Pancreas (tissue), 10 donors: ENCODE data around the gene SLC20A1. TPM values are rescaled to one million over a fixed set of nuclear protein-coding genes. Genes with fewer than 3 reads are reported as not detected.

Experiments used
- ATAC-seq, 4 donors: fragments of 200-7000 bp; cut with Tn5 transposase; one replicate each; pipeline versions ENCODE4 v1.8.0 to v1.9.1; 2020; ENCODE audit warnings: mild to moderate bottlenecking in 4 of 4, moderate library complexity in 4 of 4
- DNase-seq, 6 donors: peaks; one replicate each; pipeline ENCODE4 v3.0.0-alpha.2; 2020
- FAIRE-seq: peaks from 2 replicates; lab custom pipeline; 2012; peaks lifted over from hg19 to GRCh38; lab: Jason Lieb, UNC
- H3K27ac ChIP-seq, 4 donors: fragments of 200-600 bp; sonication (generic); 1 replicate in 3 of 4; 2 replicates in 1 of 4; pipeline versions ENCODE4 v1.5.0 to v1.8.0; 2020
- H3K27me3 ChIP-seq, 4 donors: fragments of 200-600 bp; one replicate each; pipeline ENCODE4 v1.8.0; 2021
- H3K36me3 ChIP-seq, 3 donors: fragments of 200-600 bp; sonication (generic) in 1 of 3; one replicate each; pipeline versions ENCODE4 v1.5.0 to v1.8.0; 2020 to 2021
- H3K4me1 ChIP-seq, 3 donors: fragments of 200-600 bp; one replicate each; pipeline ENCODE4 v1.8.0; 2021
- H3K4me3 ChIP-seq, 4 donors: fragments of 200-600 bp; sonication (generic) in 2 of 4; one replicate each; pipeline versions ENCODE4 v1.5.0 to v1.8.0; 2020 to 2021
- H3K9me3 ChIP-seq, 4 donors: fragments of 200-600 bp; one replicate each; pipeline ENCODE4 v1.8.0; 2021
- WGBS, 2 donors: extraction: QIAGEN DNeasy Blood & Tissue Kit; methylation state at CpG; one replicate each; pipeline ENCODE4 v1.1.7; 2013; 5-methylcytosine and 5-hydroxymethylcytosine counted together
- intact Hi-C, 3 donors: fragments of 100-400 bp; cut with DNase I; formaldehyde crosslinking; loops; one replicate each; pipeline versions ENCODE4 v1.11.1 to v1.14.2; 2022
- polyA plus RNA-seq, 2 donors: library from polyadenylated mRNA; stranded (reverse); fragments of 200-250 nt; gene quantifications; one replicate each; pipeline ENCODE4 v1.2.3, GENCODE V29; 2013
- total RNA-seq, 6 donors: library from RNA; stranded (reverse); fragmentation: NEBNext Ultra II Directional in 4 of 6; extraction: Animal tissue kit (Norgen Biotek cat#: 25700) in 4 of 6; gene quantifications; one replicate each; pipeline versions ENCODE4 v1.2.1 to v1.2.4, GENCODE V29; 2021 to 2023
- TF ChIP-seq, protein P1 (sequence below), 4 donors: fragments of 200-600 bp; sonication (generic) in 3 of 4; IDR thresholded peaks; one replicate each; pipeline versions ENCODE4 v1.5.0 to v1.8.0; 2021; ENCODE audit warnings: antibody characterized with exemption in 4 of 4
- donor health status: healthy with polysubstance abuse.
- donor health status: DM: no; HTN: no; CAD: no; lungs with moderate emphysema.
- donor health status: DM: no; HTN: no; CAD: no.
- donor health status: control.
- donor health status: control.
- donor health status: Bipolar disorder and iron deficiency.
- donor health status: DM: yes; HTN: yes; CAD: no.
- donor health status: DM: no; HTN: no; CAD: no.
- donor health status: DM: no; HTN: no; CAD: no.
- donor health status: DM: yes; HTN: yes; CAD: no.

Gene SLC20A1
- total and polyA plus RNA-seq, 8 donors, result 10.6 to 25.9 (median 17.2) TPM

DNA sequence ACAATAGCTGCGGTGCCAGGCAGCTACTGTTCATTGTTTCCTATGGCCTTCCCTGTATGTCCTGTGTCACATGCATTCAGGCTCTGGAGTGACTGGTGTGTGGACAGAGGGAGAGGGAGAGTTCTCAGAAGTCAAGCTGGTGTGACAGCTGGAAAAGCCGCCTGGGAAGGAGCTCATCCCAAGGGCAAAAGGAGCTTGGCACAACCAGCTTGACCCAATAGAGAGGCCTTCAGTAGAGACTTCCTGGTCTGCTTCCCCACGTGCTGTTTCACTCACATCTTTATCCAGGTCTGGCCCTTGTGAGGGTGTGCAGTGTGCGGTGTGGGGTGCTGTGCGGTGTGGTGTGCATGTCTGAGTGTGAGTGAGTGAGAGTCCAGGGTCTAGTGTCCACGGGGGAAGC is 64.0 kb downstream of the SLC20A1 start:
- no peak overlapping the region for H3K27ac ChIP-seq
- H3K4me1 ChIP-seq, result no peaks in the 10 kb centered on the region
- H3K36me3 ChIP-seq, result no peaks in the 10 kb centered on the region
- no peak for ATAC-seq
- H3K9me3 ChIP-seq, result no peaks in the 10 kb centered on the region
- FAIRE-seq, result no peak
- WGBS, 2 donors, result 71 to 78% methylated on average over 6 of the region's 6 CpGs
- DNase-seq, result no peak
- intact Hi-C loops, result no loop called here
- H3K27me3 ChIP-seq, result no peaks in the 10 kb centered on the region
- TF ChIP-seq, protein P1, sequence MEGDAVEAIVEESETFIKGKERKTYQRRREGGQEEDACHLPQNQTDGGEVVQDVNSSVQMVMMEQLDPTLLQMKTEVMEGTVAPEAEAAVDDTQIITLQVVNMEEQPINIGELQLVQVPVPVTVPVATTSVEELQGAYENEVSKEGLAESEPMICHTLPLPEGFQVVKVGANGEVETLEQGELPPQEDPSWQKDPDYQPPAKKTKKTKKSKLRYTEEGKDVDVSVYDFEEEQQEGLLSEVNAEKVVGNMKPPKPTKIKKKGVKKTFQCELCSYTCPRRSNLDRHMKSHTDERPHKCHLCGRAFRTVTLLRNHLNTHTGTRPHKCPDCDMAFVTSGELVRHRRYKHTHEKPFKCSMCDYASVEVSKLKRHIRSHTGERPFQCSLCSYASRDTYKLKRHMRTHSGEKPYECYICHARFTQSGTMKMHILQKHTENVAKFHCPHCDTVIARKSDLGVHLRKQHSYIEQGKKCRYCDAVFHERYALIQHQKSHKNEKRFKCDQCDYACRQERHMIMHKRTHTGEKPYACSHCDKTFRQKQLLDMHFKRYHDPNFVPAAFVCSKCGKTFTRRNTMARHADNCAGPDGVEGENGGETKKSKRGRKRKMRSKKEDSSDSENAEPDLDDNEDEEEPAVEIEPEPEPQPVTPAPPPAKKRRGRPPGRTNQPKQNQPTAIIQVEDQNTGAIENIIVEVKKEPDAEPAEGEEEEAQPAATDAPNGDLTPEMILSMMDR (IDR thresholded peaks at IDR 0.05), result no peak
- no peak overlapping the region for H3K4me3 ChIP-seq

- no peak for FAIRE-seq
- 63 to 71% methylated on average over 9 of the region's 9 CpGs for WGBS, 2 donors
- no peaks in the 10 kb centered on the region for H3K36me3 ChIP-seq
- no peaks in the 10 kb centered on the region for H3K27me3 ChIP-seq
- intact Hi-C loops, result no loop called here
- no peaks in the 10 kb centered on the region for H3K4me1 ChIP-seq
- TF ChIP-seq, protein P1 (IDR thresholded peaks at IDR 0.05), result no peak
- DNase-seq, result no peak
- ATAC-seq, result no peak
- H3K4me3 ChIP-seq, result no peak overlapping the region
- H3K27ac ChIP-seq, result no peak overlapping the region
- H3K9me3 ChIP-seq, result no peaks in the 10 kb centered on the region
Measured at GRCh38 chr2:112710956-112711750, 65.4 kb downstream of the SLC20A1 start.

GRCh38 chr2:112712465-112712864 is 66.7 kb downstream of the SLC20A1 start:
- no peaks in the 10 kb centered on the region for H3K4me1 ChIP-seq
- no peaks in the 10 kb centered on the region for H3K27me3 ChIP-seq
- no peak for ATAC-seq
- no peak for FAIRE-seq
- WGBS, 2 donors, result 57 to 61% methylated on average over 3 of the region's 3 CpGs
- intact Hi-C loops, result no loop called here
- no peaks in the 10 kb centered on the region for H3K36me3 ChIP-seq
- TF ChIP-seq, protein P1 (IDR thresholded peaks at IDR 0.05), result no peak
- H3K9me3 ChIP-seq, result no peaks in the 10 kb centered on the region
- no peak overlapping the region for H3K4me3 ChIP-seq
- H3K27ac ChIP-seq, result no peak overlapping the region
- DNase-seq, result no peak

DNA sequence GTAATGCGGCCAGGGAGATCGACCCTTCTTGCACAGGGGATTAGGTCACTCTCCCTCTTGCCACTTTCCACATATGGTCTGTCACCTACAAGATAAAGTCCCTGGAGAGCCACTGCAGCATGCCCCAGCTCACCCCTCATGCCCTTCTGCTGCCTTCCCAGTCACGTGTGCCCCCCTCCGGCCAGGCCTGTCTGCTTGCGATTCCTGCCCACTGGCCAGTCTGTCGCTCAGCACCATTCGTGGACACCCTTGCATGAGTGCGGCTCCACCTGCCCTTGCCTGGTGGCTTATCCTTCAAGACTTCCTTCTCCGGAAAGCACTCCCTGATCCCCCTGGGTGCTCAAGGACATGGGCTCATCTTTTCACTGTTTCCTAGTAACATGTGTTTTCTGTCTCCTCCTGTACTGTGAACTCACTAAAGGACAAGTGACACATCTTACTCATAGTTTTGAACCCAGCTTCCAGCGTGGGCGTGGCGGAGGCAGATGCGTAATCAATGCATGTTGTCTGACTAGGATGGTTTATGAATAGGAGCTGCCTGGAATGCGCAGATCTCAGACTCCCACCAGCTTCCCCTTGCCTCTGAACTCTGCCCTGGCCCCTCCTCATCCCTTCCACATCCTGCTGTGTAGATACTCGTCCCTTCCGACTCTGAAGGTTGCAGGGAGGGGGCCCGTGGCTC is 67.3 kb downstream of the SLC20A1 start:
- 64 to 68% methylated on average over 17 of the region's 17 CpGs for WGBS, 2 donors
- H3K36me3 ChIP-seq, result no peaks in the 10 kb centered on the region
- TF ChIP-seq, protein P1 (IDR thresholded peaks at IDR 0.05), result no peak
- DNase-seq, result no peak
- H3K4me3 ChIP-seq, result no peak overlapping the region
- H3K9me3 ChIP-seq, result no peaks in the 10 kb centered on the region
- no peak overlapping the region for H3K27ac ChIP-seq
- no peak for ATAC-seq
- H3K4me1 ChIP-seq, result no peaks in the 10 kb centered on the region
- no peaks in the 10 kb centered on the region for H3K27me3 ChIP-seq
- intact Hi-C loops, result no loop called here
- FAIRE-seq, result no peak

Other genes with a start within 250 kb of the SLC20A1 start
- gene RGPD8, start 212.3 kb upstream of the SLC20A1 start, total RNA-seq, result 10 to 100 TPM in 3 of 6 donors, 1 to 10 TPM in 3; 3.5 to 15.4 (median 11.2) TPM
- 1 to 10 TPM in 1 of 2 donors, under 1 TPM in 1; 0.99 to 1.4 TPM for gene RGPD8, start 212.3 kb upstream of the SLC20A1 start, polyA plus RNA-seq
- 10 to 100 TPM in 2 of 6 donors, 1 to 10 TPM in 4; 7.0 to 16.8 (median 8.3) TPM for gene TTL, start 163.8 kb upstream of the SLC20A1 start, total RNA-seq
- gene TTL, start 163.8 kb upstream of the SLC20A1 start, polyA plus RNA-seq, result 1 to 10 TPM; 6.6 to 7.4 TPM
- 10 to 100 TPM in 4 of 6 donors, 1 to 10 TPM in 2; 9.3 to 16.9 (median 13.4) TPM for gene POLR1B, start 103.5 kb upstream of the SLC20A1 start, total RNA-seq
- 1 to 10 TPM; 5.5 to 6.2 TPM for gene POLR1B, start 103.5 kb upstream of the SLC20A1 start, polyA plus RNA-seq
- gene CHCHD5, start 61.3 kb upstream of the SLC20A1 start, total RNA-seq, result 10 to 100 TPM; 17.2 to 36.4 (median 26.4) TPM
- 10 to 100 TPM; 29.8 to 30.1 TPM for gene CHCHD5, start 61.3 kb upstream of the SLC20A1 start, polyA plus RNA-seq
- under 1 TPM in 1 of 6 donors, not detected in 5; 0.09 TPM for gene NT5DC4, start 75.1 kb downstream of the SLC20A1 start, total RNA-seq
- not detected for gene NT5DC4, start 75.1 kb downstream of the SLC20A1 start, polyA plus RNA-seq
- gene CKAP2L, start 118.7 kb downstream of the SLC20A1 start, total RNA-seq, result under 1 TPM in 4 of 6 donors, not detected in 2; 0.06 to 0.64 (median 0.33) TPM
- gene CKAP2L, start 118.7 kb downstream of the SLC20A1 start, polyA plus RNA-seq, result under 1 TPM; 0.04 to 0.05 TPM
- gene IL1A, start 138.6 kb downstream of the SLC20A1 start, total RNA-seq, result under 1 TPM in 3 of 6 donors, not detected in 3; 0.08 to 0.18 (median 0.09) TPM
- gene IL1A, start 138.6 kb downstream of the SLC20A1 start, polyA plus RNA-seq, result under 1 TPM in 1 of 2 donors, not detected in 1; 0.05 TPM
- 1 to 10 TPM in 3 of 6 donors, under 1 TPM in 3; 0.32 to 3.9 (median 1.1) TPM for gene IL1B, start 190.8 kb downstream of the SLC20A1 start, total RNA-seq
- 1 to 10 TPM in 1 of 2 donors, under 1 TPM in 1; 0.80 to 1.3 TPM for gene IL1B, start 190.8 kb downstream of the SLC20A1 start, polyA plus RNA-seq